Breast epithelium (tissue), 3 donors: ENCODE results near the gene PAK5.

Experiments used
- CTCF ChIP-seq, 3 donors: fragments of 450-650 bp; IDR thresholded peaks; one replicate each; pipeline ENCODE4 v1.5.1; 2016 to 2017; ENCODE audit warnings: antibody characterized with exemption in 3 of 3, mild to moderate bottlenecking in 3 of 3, moderate library complexity in 3 of 3
- POLR2A ChIP-seq: fragments of 450-650 bp; IDR thresholded peaks from one replicate; pipeline ENCODE4 v1.6.1; 2016; ENCODE audit warnings: antibody characterized with exemption, mild to moderate bottlenecking, moderate library complexity

DNA sequence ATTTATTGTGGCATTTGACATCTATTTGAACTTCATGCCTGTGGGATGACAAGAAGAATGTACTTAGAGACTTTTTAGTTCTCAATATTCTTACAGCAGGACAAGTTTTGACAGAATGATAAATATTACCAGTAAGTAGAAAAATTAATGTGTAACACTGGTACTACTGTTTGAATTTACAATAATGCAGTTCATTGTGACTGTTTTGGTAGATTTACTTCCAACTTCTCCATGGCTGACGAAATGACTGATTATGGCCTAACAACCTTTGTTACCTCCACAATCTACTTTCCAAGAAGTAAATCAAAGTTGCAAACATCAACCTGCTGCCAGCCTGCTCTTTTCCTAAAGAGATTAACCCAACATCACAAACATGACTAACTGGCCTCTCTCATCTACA lies 38.5 kb downstream of the PAK5 start:
- TF ChIP-seq CTCF (IDR thresholded peaks at IDR 0.05): no peak
- no peak for TF ChIP-seq POLR2A
